Activated T-cell treated with anti-CD3 and anti-CD28 coated beads for 4 hours (primary cell): ENCODE measurements around the gene PLAU.
"Not testable (repeated sequence)": the region's sequence is repeated elsewhere in the genome, so short reads cannot be mapped to it uniquely, and the experiment has no call there.

Experiments used
- DNase-seq: peaks from one replicate; pipeline ENCODE4 v3.0.0-alpha.2; 2020

PLAU gene

DNA sequence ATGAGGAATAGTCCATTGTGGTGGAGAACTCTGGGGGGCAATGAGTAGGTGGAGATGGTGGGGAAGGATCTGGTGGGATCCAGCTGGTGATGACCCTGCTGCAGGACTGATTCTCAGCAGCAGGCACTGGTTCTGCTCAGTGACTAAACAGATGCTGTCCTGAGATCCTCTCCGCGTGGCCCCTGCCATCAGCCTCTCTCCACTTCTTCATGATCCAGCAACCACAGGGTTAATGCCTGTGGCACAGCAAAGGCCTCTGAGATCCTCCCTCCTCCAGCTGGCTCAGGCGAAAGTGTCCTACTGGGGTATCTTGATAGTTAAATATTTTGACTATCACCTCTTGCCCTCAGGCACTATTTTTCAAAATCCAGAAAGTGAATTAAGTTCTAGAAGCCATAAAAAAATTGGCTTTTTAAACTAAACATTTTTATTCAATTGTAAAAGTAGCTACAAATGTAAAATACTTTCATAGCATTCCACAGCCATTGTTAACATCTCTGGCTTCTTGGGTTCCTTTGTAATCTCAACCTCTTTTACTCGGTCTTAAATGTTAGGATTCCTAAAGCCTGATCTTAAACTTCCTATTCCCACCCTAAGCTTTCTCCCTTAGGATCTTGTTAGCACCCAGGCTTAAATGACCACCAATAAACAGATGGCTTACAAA, 13.1 kb downstream of the PLAU start:
- DNase-seq = no peak

DNA sequence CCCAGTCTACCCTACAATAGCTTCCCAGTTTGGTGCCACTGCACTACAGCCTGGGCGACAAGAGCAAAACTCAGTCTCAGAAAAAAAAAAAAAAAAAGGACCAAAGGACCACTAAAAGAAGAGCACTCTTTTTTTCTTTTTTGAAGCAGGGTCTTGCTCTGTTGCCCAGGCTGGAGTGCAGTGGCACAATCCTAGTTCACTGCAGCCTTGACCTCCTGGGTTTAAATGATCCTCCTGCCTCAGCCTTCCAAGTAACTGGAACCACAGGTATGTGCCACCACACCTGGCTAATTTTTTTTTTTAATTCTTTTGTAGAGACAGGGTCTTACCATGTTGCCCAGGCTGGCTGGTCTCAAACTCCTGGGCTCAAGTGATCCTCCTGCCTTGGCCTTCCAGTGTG, 14.0 kb downstream of the PLAU start:
- no peak for DNase-seq

DNA sequence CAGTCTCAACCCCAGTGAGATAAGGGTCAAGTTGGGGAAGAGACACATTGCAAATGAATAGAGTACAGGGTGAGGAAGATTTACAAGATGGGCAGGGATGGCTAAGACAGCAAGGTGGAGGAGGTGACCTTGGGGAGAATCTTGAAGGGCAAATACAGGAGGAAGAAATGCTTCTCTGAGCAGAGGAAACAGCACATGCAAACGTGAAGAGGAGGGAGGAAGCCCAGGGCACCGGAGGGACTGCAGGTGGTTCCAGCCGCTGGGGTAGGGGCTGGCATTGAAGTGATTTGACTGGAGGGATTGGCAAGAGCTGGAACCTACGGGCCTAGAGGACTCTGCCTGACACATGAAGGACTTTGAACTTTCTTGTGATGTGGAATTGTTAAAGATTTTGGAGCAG, 14.6 kb downstream of the PLAU start:
- DNase-seq = no peak

DNA sequence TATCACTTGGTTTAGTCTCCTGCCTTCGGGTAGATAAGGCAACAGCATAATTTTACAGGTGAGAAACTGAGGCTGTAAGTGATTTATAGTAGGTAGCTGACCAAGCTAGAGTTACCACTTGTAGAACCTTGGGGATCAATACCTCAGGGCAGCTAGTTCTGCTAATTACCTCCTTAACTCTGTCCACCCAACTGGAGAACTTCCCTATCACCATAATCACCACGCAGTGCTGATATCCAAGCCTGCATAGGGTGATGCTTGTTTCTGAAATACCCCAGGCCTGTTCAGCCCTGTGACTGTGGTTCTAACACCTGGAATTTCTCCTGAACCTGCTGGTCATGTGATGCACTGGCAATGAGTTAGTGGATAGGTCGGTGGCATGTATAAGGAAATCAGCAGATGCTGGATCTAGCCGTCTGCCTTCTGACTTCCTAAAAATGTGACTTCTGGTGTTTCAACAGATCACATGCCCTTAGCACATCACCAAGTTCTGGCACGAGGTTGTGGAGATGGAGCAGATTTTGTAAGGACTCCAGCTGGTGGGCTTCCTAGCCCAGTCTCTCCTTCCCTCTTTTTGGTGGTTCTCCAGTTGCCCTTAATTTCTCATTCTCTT, 15.3 kb downstream of the PLAU start:
- DNase-seq = no peak

DNA sequence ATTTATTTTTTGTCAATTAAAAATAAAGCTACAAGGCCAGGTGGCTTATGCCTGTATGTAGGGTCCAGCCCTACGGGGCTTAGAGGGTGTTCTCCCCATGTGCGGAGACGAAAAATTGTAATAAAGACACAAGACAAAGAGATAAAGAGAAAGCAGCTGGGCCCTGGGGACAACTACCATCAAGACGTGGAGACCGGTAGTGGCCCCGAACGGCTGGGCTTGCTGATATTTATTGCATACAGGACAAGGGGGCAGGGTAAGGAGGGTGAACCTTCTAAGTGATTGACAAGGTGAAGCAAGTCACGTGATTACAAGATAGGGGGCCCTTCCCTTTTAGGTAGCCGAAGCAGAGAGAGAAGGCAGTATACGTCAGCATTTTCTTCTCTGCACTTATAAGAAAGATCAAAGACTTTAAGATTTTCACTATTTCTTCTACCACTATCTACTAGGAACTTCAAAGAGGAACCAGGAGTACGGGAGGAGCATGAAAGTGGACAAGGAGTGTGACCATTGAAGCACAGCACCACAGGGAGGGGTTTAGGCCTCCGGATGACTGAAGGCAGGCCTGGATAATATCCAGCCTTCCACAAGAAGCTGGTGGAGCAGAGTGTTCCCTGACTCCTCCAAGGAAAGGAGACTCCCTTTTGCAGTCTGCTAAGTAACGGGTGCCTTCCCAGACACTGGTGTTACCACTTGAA, 19.8 kb downstream of the PLAU start:
- not testable (repeated sequence) for DNase-seq

DNA sequence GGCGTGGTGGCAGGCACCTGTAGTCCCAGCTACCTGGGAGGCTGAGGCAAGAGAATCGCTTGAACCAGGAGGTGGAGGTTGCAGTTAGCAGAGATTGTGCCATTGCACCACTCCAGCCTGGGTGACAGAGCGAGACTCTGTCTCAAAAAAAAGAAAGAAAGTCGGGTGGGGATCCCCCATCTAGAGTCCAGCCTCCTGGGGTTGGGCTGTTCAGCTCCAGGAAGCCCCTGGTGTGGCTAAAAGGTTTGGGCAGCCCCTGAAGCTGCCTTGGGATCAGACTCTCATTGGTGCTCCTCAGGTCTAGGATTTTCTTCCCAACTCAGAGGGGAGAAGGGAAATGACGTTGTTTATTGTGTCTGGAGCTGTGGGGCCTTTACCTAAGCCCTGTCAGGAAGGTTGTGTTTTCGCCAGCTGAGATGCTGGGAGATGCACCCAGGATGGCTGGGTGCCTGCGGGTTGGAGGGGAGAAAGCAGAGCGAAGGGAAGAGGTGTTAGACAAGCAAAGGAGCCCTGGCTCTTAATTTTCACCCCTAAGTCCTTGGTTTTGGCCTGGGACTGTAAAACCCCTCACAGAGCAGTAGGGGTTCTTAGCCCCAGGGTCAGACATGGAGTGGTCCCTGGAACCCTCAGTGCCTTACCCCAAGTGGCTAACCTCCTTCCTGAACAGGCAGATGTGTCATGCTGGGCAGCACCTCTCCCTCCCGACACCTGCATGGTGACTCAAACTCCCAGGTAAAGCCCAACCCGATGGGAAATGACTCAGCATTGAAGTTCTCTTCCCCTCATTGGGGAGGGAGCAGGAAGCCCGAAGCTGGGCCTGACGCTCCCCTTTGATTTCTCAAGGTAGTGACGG, 21.1 kb downstream of the PLAU start:
- peak; percentile 49 for DNase-seq

DNA sequence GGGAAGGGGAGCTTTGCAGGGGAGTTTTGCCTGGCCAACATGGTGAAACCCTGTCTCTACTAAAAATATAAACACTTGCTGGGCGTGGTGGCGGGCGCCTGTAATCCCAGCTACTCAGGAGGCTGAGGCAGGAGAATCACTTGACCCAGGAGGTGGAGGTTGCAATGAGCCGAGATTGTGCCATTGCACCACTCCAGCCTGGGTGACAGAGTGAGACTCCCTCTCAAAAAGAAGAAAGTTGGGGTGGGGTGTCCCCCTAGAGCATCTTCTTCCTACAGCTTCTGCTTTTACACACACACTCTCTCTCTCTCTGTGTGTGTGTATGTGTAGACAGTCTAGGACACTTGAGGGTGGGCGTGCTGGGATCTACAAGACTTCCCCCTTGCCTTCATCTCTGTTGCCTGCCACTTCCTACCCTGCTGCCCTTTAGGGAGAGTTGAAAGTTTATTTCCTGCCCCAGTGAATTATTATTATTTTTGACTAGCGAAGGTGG, 21.7 kb downstream of the PLAU start:
- DNase-seq = no peak

DNA sequence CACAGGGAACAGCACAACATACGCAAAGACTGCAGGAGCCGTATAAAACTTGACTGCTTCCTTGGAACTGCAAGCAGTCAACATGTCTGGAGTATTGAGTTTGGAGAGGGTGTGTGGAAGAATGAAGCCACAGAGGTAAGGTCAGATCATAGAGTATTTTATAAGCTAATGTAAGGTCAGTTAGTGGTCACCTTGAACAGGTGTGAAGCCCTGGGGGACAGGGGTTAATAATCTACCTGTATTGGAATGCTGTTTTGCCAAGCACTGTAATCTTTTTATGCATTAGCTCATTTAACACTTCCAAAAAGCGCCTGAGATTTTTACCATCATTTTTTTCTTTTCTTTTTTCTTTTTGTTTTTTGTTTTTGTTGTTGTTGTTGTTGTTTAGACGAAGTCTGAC, 23.1 kb downstream of the PLAU start:
- no peak for DNase-seq

DNA sequence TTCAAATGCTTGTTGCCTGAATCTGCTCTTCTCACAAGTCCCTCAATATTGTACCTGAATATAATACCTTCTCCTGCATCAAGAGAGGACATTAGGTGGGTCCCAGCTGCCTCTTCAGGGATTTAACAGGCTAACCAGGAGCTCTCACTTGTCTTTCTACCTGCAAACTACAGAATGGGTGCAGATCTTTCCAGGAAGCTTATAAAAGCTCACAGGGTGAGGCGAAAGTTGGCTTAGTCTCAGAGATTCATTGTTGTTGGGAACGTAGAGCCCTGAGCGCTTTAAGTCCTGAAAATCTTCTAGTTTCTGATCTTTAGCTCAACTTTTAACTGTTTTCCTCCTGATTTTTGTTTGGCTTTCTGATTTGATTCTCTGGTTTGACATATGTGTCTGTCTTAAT, 25.0 kb downstream of the PLAU start:
- DNase-seq = no peak

DNA sequence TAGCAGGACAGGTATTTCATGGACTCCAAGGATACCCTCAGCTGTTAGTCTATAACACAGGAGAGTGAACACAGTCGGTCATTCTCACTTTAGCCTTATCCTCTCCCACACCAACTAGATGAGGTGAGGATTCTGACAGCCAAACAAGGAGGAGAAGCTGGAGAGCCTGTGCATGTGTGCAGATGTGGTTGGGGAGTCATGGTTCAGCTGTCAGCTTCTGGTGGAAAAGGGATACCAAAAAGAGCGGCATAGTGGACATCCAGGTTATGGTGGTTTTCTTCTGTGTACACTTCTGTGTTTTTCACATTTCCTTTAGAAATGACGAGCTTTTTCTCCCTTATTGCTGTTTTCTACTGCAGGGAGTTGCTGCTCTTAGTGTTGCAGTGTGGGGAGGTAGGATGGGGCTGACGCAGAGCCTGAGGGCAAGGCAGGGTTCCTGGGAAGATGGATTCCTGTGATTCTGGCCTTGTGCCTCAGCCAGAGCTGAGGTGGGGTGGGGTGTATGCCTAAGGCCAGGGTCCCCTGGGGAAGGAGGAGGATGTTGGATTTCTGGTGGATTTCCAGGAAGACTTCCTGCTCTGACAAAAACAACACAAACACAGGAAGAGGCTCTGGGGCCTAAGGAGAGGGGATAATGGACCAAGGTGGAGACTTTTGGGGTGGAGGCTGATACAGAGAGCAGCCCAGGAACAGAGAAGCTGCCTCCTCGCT, 26.6 kb downstream of the PLAU start:
- no peak for DNase-seq

DNA sequence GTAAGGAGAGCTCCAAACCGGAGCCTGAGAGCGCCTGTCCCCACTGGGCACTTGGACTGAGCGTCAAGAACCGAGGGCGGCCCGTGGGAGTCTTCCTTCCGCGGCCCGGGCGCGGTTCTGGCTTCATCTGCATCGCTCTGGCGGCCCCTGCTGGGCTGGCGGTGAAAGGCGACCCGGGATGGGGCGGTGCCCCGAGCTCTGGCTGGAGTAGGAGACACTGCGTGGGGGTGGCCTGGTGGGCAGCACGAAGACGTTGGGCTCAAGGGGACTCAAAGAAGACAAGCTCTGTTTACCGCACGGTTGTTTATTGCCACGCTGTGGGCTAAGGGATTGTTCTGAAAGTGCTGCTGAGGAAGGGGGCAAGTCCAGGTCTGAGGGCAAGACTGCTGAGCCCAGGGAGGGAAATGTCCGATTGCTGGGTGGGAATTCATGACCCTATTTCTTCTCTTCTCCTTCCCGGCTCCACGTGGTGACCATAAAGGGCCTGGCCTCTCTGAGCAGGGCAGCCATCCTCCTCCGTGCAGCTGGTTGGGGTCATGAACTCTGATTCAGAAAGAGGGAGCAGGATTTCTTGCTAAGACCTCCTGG, 29.8 kb downstream of the PLAU start:
- DNase-seq = peak; percentile 82

DNA sequence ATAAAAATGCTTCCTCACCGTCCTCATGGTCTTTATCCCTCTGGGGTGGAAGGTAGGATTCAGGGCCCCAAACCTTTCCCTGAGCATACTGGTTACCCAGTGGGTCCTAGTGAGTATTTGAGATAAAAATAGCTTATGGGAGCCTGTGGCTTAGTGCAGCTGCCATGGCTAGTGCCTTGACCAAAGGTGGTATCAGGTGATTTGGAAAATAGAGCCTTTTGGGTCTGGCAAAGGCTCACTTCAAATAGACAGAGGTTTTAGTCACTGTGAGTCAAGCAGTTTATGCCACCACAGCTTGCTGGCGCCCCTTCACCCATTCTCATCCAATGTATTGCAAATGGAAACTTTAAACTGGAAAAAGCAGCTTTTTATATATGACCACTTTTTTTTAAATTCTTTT, 30.4 kb downstream of the PLAU start:
- DNase-seq = no peak

DNA sequence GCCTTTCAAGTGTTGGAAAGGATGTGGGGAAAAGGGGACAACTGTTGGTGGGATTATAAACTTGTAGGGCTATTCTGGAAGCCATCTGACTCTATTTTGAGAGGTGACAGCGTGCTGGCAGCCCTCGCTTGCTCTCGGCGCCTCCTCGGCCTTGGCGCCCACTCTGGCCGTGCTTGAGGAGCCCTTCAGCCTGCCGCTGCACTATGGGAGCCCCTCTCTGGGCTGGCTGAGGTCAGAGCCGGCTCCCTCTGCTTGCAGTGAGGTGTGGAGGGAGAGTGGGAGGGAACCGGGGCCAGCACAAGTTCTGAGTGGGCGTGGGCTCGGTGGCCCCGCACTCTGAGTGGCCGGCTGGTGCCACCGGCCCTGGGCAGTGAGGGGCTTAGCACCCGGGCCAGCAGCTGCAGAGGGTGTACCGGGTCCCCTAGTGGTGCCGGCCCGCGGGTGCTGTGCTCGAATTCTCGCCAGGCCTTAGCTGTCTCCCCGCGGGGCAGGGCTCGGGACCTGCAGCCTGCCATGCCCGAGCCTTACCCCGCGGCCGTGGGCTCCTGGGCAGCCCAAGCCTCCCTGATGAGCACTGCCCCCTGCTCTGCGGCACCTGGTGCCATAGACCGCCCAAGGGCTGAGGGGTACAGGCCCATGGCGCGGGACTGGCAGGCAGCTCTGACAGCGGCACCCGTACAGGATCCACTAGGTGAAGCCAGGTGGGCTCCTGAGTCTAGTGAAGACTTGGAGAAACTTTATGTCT, 33.6 kb downstream of the PLAU start:
- DNase-seq = no peak

DNA sequence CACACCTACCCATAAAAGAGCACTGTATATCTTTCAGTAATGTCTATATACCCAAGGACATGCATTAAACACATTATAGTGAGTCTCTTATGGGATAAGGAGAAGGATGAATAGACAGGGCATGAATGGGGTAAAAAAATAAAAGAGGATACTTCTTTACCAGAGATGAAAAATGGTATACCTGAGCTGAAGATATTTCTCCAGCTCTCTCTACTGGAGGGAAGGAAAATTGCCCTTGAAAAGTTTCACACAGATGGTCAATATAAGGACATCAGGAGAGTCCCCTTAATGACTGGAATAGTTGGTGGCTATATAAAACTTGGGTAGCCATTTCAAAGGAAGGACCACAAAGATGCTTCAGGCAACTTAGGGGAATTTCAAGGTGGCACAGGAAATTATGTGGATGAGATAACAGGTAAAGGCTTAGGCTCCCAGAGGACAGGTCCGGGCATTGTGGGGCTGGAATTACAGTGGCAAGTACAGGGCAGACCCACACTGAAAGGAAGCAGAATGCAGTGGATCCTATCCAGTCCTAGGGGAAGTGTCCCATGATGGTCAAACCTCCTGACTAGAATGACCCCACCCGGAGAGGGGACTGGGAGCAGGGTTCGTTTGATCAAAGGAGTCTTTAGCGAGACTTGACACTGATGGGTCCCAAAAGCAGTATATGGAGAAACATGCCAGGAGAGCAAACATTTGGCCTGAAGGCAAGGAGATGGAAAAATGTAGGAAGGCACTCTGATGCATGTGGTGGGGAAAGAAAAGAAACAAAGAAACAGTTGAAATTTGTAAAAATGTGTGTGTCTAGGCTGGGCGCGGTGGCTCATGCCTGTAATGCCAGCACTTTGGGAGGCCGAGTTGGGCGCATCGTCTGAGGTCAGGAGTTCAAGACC, 35.6 kb downstream of the PLAU start:
- no peak for DNase-seq

DNA sequence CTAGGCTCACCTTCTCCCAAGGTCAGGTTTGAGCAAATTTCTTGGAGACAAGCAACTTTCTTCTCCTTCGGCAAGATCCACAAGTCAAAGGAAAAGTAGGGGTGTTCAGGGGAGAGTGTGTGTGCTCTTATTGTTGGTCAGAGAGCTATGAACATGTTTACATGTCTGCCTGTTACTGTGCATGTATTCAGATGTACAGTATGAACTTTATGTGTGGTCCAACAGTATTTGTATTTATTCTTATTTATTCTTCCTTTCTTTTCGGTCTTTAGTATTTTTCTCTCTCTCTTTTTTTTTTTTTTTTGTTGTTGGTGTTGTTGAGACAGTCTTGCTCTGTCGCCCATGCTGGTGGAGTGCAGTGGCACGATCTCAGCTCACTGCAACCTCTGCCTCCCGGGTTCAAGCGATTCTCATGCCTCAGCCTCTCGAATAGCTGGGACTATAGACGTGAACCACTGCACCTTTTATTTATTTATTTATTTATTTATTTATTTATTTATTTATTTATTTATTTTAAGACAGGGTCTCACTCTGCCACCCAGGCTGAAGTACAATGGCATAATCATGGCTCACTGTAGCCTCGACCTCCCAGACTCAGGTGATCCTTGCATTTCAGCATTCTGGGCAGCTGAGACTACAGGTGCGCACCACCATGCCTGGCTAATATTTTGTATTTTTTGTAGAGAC, 38.2 kb downstream of the PLAU start:
- DNase-seq = no peak

DNA sequence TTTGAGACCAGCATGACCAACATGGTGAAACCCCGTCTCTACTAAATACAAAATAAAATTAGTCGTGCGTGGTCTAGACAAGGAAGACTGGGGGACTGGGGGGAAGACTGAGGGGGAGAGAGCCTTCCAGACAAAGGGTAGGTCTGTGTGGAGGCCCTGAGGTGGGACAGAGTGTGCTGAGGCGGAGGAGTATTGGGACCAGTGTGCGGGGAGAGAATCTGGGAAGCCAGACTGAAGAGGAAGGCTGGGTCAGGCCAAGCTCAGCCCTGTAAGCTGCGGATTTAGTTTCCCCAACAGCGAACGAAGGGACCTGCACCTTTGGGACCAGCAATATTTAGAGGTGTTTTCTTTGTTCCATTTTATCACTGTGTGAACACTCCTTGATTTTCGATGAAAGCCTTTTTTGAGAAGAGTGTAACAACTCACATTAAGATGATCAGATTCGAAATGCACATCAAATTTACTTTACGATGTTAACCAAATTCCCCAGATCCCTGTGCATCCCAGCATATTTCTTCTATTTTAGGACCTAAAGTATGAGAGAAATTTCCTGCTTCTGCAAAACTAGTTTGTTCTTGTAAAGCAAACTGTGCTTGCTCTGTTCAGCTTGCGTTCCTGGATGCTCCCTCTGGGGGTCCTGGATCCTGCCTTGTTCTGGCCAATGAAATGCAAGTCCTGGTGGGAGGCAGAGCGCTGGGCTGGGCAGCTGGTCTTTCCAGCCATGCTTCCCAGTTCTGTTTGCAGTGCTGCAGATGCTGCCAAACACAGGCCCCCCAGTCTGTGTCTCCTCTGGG, 39.4 kb downstream of the PLAU start:
- DNase-seq = no peak

DNA sequence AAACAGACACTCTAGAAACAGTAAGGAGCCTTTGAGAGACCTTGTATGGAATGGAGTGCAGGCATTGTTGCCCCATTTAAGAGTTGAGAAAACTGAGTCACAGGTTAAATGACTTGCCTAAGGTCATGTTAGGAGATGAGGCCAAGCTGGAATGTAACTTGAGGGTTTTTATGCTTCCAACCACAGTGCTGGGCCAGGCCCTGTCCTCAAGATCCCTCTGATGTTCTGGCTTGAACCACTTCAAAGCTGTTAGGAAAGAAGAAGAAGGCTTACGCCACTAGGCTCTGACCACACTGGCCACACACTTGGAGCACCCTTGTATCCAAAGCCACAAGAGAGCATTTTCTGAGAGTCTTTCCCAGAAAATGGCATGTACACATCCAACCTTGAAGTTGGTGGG, 42.7 kb downstream of the PLAU start:
- no peak for DNase-seq

DNA sequence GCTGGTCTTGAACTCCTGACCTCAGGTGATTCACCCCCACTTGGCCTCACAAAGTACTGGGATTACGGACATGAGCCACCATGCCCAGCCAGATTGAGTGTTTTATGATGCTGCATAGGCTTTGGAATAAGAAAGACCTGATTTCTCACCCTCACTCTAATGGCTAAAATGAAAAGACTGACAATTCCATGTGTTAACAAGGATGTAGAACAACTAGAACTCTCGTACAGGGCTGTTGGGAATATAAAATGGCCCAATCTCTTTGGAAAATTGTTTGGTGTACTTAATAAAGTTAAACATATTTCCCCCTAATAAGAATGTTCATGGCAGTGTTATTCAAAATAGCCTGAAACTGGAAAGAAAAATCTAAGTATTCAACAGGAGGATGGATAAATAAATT, 43.8 kb downstream of the PLAU start:
- no peak for DNase-seq

DNA sequence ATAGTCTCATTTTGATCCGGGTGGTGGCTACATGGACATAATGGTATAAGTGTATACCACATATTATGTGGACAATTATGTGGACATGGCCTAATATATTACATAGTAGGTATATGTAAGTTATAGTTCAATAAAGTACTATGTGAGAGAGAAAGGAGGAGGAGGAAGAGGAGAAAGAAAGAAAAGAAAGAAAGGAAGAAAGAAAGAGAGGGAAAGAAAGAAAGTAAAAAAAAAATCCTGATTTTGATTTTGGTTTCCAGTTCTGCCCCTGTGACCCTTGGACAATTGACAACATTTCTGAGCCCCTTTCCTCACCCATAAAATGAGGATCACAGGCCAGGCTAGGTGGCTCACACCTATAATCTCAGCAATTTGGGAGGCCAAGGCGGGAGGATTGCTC, 44.8 kb downstream of the PLAU start:
- no peak for DNase-seq
